Measurements from ENCODE around the gene SVOPL. TPM values are rescaled to one million over a fixed set of nuclear protein-coding genes. Genes with fewer than 3 reads are reported as not detected.

SVOPL gene
- polyA plus RNA-seq, 3 donors: not detected

- H3K4me3 Mint-ChIP-seq: no peak overlapping the region
- H3K9me3 Mint-ChIP-seq: peaks cover 0 to 12% (median 3%) of the 10 kb centered on the region in 7 donors
- Histone ChIP-seq H3K79me2 (ENCODE audit: insufficient read depth, low read length) (no peaks in the 10 kb centered on the region), H3K36me3 (replicated peaks in 1 of 2; ENCODE audit: control insufficient read depth in 1 of 2, insufficient read depth in 2 of 2, low read length in 2 of 2) (no peaks in the 10 kb centered on the region), H3K9me3 (replicated peaks in 1 of 2; ENCODE audit: control insufficient read depth in 1 of 2, insufficient read depth in 1 of 2, low read length in 2 of 2) (peaks cover 0 to under 1% of the 10 kb centered on the region in 2 donors), H4K20me1 (ENCODE audit: insufficient read depth, low read length) (no peaks in the 10 kb centered on the region), H3K9ac (ENCODE audit: insufficient read depth, low read length, poor library complexity, severe bottlenecking) (no peak overlapping the region), H2AFZ (ENCODE audit: insufficient read depth, low read depth, low read length, poor library complexity, severe bottlenecking) (no peak overlapping the region), H3K27ac (ENCODE audit: low read depth in 1 of 2, low read length in 2 of 2) (no peak overlapping the region), H3K4me1 (ENCODE audit: control insufficient read depth in 1 of 2, insufficient read depth in 2 of 2, low read length in 2 of 2) (no peaks in the 10 kb centered on the region), H3K4me3 (replicated peaks in 1 of 3; ENCODE audit: low read depth in 2 of 3, low read length in 3 of 3) (no peak overlapping the region), H3K27me3 (ENCODE audit: control insufficient read depth in 2 of 2, insufficient read depth in 2 of 2, low read length in 2 of 2) (no peaks in the 10 kb centered on the region), H3K4me2 (replicated peaks; ENCODE audit: extremely low read depth, low read length, poor library complexity, severe bottlenecking) (no peak overlapping the region)
- WGBS (ENCODE audit: insufficient coverage): 98% methylated on average over 4 of the region's 7 CpGs
- intact Hi-C loops (cut with micrococcal nuclease): no loop called here
- no peak for TF ChIP-seq CTCF (IDR thresholded peaks at IDR 0.05)
- peaks cover 0 to 2% (median 0%) of the 10 kb centered on the region in 3 donors for H3K27me3 Mint-ChIP-seq (ENCODE audit: low read depth in 3 of 3)
- peaks cover 16% of the 10 kb centered on the region for H3K4me1 Mint-ChIP-seq
- no peak for DNase-seq
- peak overlapping the region in 1 of 7 donors; percentile 58 for H3K27ac Mint-ChIP-seq
- no peaks in the 10 kb centered on the region for H3K36me3 Mint-ChIP-seq
Observed at GRCh38 chr7:138610671-138611170, 90.4 kb downstream of the SVOPL start.

GRCh38 chr7:138608275-138608674 lies 92.9 kb downstream of the SVOPL start:
- Mint-ChIP-seq H3K36me3 (no peaks in the 10 kb centered on the region), H3K4me1 (peaks cover 16% of the 10 kb centered on the region), H3K27ac (no peak overlapping the region), H3K4me3 (no peak overlapping the region), H3K27me3 (ENCODE audit: low read depth in 3 of 3) (peaks cover 0 to under 1% (median 0%) of the 10 kb centered on the region in 3 donors), H3K9me3 (peaks cover 2 to 19% (median 10%) of the 10 kb centered on the region in 7 donors)
- Histone ChIP-seq H3K36me3 (replicated peaks in 1 of 2; ENCODE audit: control insufficient read depth in 1 of 2, insufficient read depth in 2 of 2, low read length in 2 of 2) (no peaks in the 10 kb centered on the region), H3K4me2 (replicated peaks; ENCODE audit: extremely low read depth, low read length, poor library complexity, severe bottlenecking) (no peak overlapping the region), H2AFZ (ENCODE audit: insufficient read depth, low read depth, low read length, poor library complexity, severe bottlenecking) (peak overlapping the region; percentile 41), H4K20me1 (ENCODE audit: insufficient read depth, low read length) (no peaks in the 10 kb centered on the region), H3K27ac (ENCODE audit: low read depth in 1 of 2, low read length in 2 of 2) (no peak overlapping the region), H3K4me1 (ENCODE audit: control insufficient read depth in 1 of 2, insufficient read depth in 2 of 2, low read length in 2 of 2) (no peaks in the 10 kb centered on the region), H3K79me2 (ENCODE audit: insufficient read depth, low read length) (no peaks in the 10 kb centered on the region), H3K9ac (ENCODE audit: insufficient read depth, low read length, poor library complexity, severe bottlenecking) (no peak overlapping the region), H3K9me3 (replicated peaks in 1 of 2; ENCODE audit: control insufficient read depth in 1 of 2, insufficient read depth in 1 of 2, low read length in 2 of 2) (peaks cover 0 to 3% of the 10 kb centered on the region in 2 donors), H3K27me3 (ENCODE audit: control insufficient read depth in 2 of 2, insufficient read depth in 2 of 2, low read length in 2 of 2) (no peaks in the 10 kb centered on the region), H3K4me3 (replicated peaks in 1 of 3; ENCODE audit: low read depth in 2 of 3, low read length in 3 of 3) (no peak overlapping the region)
- WGBS (ENCODE audit: insufficient coverage): 53% methylated on average over 4 of the region's 12 CpGs
- intact Hi-C loops (cut with micrococcal nuclease): no loop called here
- no peak for TF ChIP-seq CTCF (IDR thresholded peaks at IDR 0.05)
- DNase-seq: no peak

All from CD14-positive monocyte (primary cell).